Measurements from ENCODE around the gene LHX1.

The LHX1 gene

GRCh38 chr17:36939052-36939801, 2.0 kb downstream of the LHX1 start:
- no peak for DNase-seq (ENCODE audit: low spot score)

- DNase-seq (ENCODE audit: low spot score), result no peak
Observed at GRCh38 chr17:36939802-36940312, 2.6 kb downstream of the LHX1 start.

GRCh38 chr17:36940313-36941264, 3.3 kb downstream of the LHX1 start:
- DNase-seq (ENCODE audit: low spot score), result no peak

GRCh38 chr17:36941265-36942010, 4.2 kb downstream of the LHX1 start:
- DNase-seq (ENCODE audit: low spot score), result no peak

GRCh38 chr17:36942019-36942599, 4.8 kb downstream of the LHX1 start:
- DNase-seq (ENCODE audit: low spot score), result no peak

- no peak for DNase-seq (ENCODE audit: low spot score)
Observed at GRCh38 chr17:36942631-36943125, 5.4 kb downstream of the LHX1 start.

- DNase-seq (ENCODE audit: low spot score), result no peak
Observed at GRCh38 chr17:36943250-36944191, 6.2 kb downstream of the LHX1 start.

- no peak for DNase-seq (ENCODE audit: low spot score)
Observed at GRCh38 chr17:36944553-36944952, 7.3 kb downstream of the LHX1 start.

- DNase-seq (ENCODE audit: low spot score), result no peak
Observed at GRCh38 chr17:36945140-36945539, 7.9 kb downstream of the LHX1 start.

GRCh38 chr17:36945959-36946725, 8.9 kb downstream of the LHX1 start:
- no peak for DNase-seq (ENCODE audit: low spot score)

GRCh38 chr17:36946726-36947091, 9.4 kb downstream of the LHX1 start:
- no peak for DNase-seq (ENCODE audit: low spot score)

- no peak for DNase-seq (ENCODE audit: low spot score)
Observed at GRCh38 chr17:36947922-36948716, 10.8 kb downstream of the LHX1 start.

- peak; percentile 95 for DNase-seq (ENCODE audit: low spot score)
Observed at GRCh38 chr17:36948717-36949460, 11.6 kb downstream of the LHX1 start, which contains the start of gene AATF. AATF (plus strand) TSS chr17:36948954; CDS start chr17:36949126, 172 bp downstream.

GRCh38 chr17:36949461-36949927, 12.2 kb downstream of the LHX1 start:
- DNase-seq (ENCODE audit: low spot score), result no peak

- DNase-seq (ENCODE audit: low spot score), result no peak
Observed at GRCh38 chr17:36950027-36950426, 12.8 kb downstream of the LHX1 start.

GRCh38 chr17:36951084-36951789, 14.0 kb downstream of the LHX1 start:
- DNase-seq (ENCODE audit: low spot score), result no peak

- no peak for DNase-seq (ENCODE audit: low spot score)
Observed at GRCh38 chr17:36971508-36971907, 34.2 kb downstream of the LHX1 start.
